ENCODE results near the gene ARL14EP.

The ARL14EP gene

DNA sequence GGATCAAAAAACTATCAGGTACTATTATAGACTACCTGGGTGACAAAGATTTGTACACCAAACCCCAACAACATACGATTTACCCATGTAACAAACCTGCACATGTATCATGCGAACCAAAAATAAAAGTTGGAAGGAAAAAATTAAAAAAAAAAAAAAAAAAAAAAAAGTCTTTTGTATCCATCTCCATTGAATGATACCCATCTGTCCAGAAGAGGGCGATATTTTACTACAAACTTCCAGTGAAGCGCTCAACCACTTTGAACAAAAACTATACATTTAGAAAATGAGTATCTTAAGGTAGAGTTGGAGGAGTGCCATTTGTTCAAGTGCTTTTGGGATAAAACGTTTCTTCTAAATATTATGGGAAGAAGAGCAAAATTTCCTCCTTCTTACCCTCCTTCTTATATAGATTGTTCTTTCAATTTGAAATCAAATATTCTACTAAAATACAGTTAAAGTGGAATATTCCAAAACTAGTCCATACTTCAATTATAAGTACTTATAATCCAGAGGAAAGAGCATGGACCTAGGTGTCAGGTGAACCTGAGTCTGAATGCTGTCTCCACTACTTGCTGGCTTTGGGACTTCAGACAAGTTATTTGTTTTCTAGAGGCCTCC, 23.3 kb downstream of the ARL14EP start (continued):
- TF ChIP-seq TSHZ2 (CRISPR knock-in tag; IDR thresholded peaks at IDR 0.05): no peak

GRCh38 chr11:30348035-30348434, 25.1 kb downstream of the ARL14EP start:
- ATAC-seq: no peak
- TF ChIP-seq SNAI2 (CRISPR knock-in tag; IDR thresholded peaks at IDR 0.05) (no peak), RARB (CRISPR knock-in tag; IDR thresholded peaks at IDR 0.05) (no peak), TCF4 (CRISPR knock-in tag; IDR thresholded peaks at IDR 0.05; ENCODE audit: borderline replicate concordance) (no peak), ZNF565 (CRISPR knock-in tag; conservative IDR thresholded peaks at IDR 0.05; ENCODE audit: low read depth) (no peak), ZC3H10 (CRISPR knock-in tag; IDR thresholded peaks at IDR 0.05) (no peak), ZFP3 (CRISPR knock-in tag; IDR thresholded peaks at IDR 0.05) (no peak), ZFP30 (CRISPR knock-in tag; IDR thresholded peaks at IDR 0.05) (no peak), ZNF70 (CRISPR knock-in tag; IDR thresholded peaks at IDR 0.05) (no peak), BACH2 (CRISPR knock-in tag; IDR thresholded peaks at IDR 0.05; ENCODE audit: borderline replicate concordance) (no peak), ARNTL (CRISPR knock-in tag; IDR thresholded peaks at IDR 0.05; ENCODE audit: borderline replicate concordance, low read depth) (no peak), TOX (CRISPR knock-in tag; IDR thresholded peaks at IDR 0.05; ENCODE audit: borderline replicate concordance) (no peak), PPARA (CRISPR knock-in tag; IDR thresholded peaks at IDR 0.05; ENCODE audit: borderline replicate concordance) (no peak), TSHZ2 (CRISPR knock-in tag; IDR thresholded peaks at IDR 0.05) (no peak), CSDC2 (CRISPR knock-in tag; IDR thresholded peaks at IDR 0.05) (no peak), GLIS3 (CRISPR knock-in tag; IDR thresholded peaks at IDR 0.05) (no peak)
- TF ChIP-seq, protein P1, sequence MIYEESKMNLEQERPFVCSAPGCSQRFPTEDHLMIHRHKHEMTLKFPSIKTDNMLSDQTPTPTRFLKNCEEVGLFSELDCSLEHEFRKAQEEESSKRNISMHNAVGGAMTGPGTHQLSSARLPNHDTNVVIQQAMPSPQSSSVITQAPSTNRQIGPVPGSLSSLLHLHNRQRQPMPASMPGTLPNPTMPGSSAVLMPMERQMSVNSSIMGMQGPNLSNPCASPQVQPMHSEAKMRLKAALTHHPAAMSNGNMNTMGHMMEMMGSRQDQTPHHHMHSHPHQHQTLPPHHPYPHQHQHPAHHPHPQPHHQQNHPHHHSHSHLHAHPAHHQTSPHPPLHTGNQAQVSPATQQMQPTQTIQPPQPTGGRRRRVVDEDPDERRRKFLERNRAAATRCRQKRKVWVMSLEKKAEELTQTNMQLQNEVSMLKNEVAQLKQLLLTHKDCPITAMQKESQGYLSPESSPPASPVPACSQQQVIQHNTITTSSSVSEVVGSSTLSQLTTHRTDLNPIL (CRISPR knock-in tag; IDR thresholded peaks at IDR 0.05; ENCODE audit: low read depth): no peak
- TF ChIP-seq, protein P2, sequence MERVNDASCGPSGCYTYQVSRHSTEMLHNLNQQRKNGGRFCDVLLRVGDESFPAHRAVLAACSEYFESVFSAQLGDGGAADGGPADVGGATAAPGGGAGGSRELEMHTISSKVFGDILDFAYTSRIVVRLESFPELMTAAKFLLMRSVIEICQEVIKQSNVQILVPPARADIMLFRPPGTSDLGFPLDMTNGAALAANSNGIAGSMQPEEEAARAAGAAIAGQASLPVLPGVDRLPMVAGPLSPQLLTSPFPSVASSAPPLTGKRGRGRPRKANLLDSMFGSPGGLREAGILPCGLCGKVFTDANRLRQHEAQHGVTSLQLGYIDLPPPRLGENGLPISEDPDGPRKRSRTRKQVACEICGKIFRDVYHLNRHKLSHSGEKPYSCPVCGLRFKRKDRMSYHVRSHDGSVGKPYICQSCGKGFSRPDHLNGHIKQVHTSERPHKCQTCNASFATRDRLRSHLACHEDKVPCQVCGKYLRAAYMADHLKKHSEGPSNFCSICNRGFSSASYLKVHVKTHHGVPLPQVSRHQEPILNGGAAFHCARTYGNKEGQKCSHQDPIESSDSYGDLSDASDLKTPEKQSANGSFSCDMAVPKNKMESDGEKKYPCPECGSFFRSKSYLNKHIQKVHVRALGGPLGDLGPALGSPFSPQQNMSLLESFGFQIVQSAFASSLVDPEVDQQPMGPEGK (CRISPR knock-in tag; IDR thresholded peaks at IDR 0.05; ENCODE audit: borderline replicate concordance): no peak

- no peak for ATAC-seq
- TF ChIP-seq ZNF8 (CRISPR knock-in tag; IDR thresholded peaks at IDR 0.05): no peak
Observed at GRCh38 chr11:30349885-30350284, 27.0 kb downstream of the ARL14EP start.

- ATAC-seq: no peak
- TF ChIP-seq ESRRG (CRISPR knock-in tag; IDR thresholded peaks at IDR 0.05): no peak
- TF ChIP-seq PPARA (CRISPR knock-in tag; IDR thresholded peaks at IDR 0.05; ENCODE audit: borderline replicate concordance): no peak
- TF ChIP-seq ZNF565 (CRISPR knock-in tag; conservative IDR thresholded peaks at IDR 0.05; ENCODE audit: low read depth): no peak
- TF ChIP-seq, protein P3, sequence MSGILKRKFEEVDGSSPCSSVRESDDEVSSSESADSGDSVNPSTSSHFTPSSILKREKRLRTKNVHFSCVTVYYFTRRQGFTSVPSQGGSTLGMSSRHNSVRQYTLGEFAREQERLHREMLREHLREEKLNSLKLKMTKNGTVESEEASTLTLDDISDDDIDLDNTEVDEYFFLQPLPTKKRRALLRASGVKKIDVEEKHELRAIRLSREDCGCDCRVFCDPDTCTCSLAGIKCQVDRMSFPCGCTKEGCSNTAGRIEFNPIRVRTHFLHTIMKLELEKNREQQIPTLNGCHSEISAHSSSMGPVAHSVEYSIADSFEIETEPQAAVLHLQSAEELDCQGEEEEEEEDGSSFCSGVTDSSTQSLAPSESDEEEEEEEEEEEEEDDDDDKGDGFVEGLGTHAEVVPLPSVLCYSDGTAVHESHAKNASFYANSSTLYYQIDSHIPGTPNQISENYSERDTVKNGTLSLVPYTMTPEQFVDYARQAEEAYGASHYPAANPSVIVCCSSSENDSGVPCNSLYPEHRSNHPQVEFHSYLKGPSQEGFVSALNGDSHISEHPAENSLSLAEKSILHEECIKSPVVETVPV (CRISPR knock-in tag; IDR thresholded peaks at IDR 0.05): no peak
- TF ChIP-seq SNAI2 (CRISPR knock-in tag; IDR thresholded peaks at IDR 0.05): no peak
- no peak for TF ChIP-seq OSR1 (CRISPR knock-in tag; IDR thresholded peaks at IDR 0.05)
Observed at GRCh38 chr11:30350384-30350783, 27.5 kb downstream of the ARL14EP start.
